Adipose tissue (tissue), 3 donors: Measurements from ENCODE around the gene MMP17. TPM values are rescaled to one million over a fixed set of nuclear protein-coding genes. Genes with fewer than 3 reads are reported as not detected.

ENCODE experiments used
- H3K27ac ChIP-seq: one replicate; pipeline ENCODE4 v1.5.1; 2013; ENCODE audit warnings: low read depth, low read length
- WGBS, 3 donors: extraction: QIAGEN DNeasy Blood & Tissue Kit; methylation state at CpG; one replicate each; pipeline ENCODE4 v1.1.7; 2013; 5-methylcytosine and 5-hydroxymethylcytosine counted together
- polyA plus RNA-seq, 3 donors: library from polyadenylated mRNA; stranded (reverse); fragments of 200-250 nt; gene quantifications; one replicate each; pipeline ENCODE4 v1.2.3, GENCODE V29; 2013
- donor health status: healthy with polysubstance abuse.
- donor health status: Bipolar disorder and iron deficiency.
- donor health status: healthy.

The MMP17 gene
- polyA plus RNA-seq, 3 donors, result 2.7 to 7.5 (median 7.4) TPM

GRCh38 chr12:131826097-131826928 lies 1.9 kb upstream of the MMP17 start:
- 76 to 83% (median 79%) methylated on average over 23 of the region's 23 CpGs for WGBS, 3 donors

GRCh38 chr12:131828671-131829355 lies 620 bp downstream of the MMP17 start:
- no peak overlapping the region for H3K27ac ChIP-seq
- WGBS, 3 donors, result 1 to 2% (median 1%) methylated on average over 50 to 64 of the region's 64 CpGs

More at GRCh38 chr12:131826097-131826928, 1.9 kb upstream of the MMP17 start:
- H3K27ac ChIP-seq, result no peak overlapping the region

- H3K27ac ChIP-seq, result no peak overlapping the region
- 5 to 8% (median 6%) methylated on average over 27 of the region's 27 CpGs for WGBS, 3 donors
Observed at GRCh38 chr12:131829356-131829747, 1.2 kb downstream of the MMP17 start.

GRCh38 chr12:131829791-131830334 lies 1.7 kb downstream of the MMP17 start:
- 8 to 20% (median 14%) methylated on average over 25 to 28 of the region's 28 CpGs for WGBS, 3 donors
- no peak overlapping the region for H3K27ac ChIP-seq

- H3K27ac ChIP-seq, result no peak overlapping the region
- 0 to 1% (median 1%) methylated on average over 39 to 50 of the region's 50 CpGs for WGBS, 3 donors
Observed at GRCh38 chr12:131830335-131830913, 2.2 kb downstream of the MMP17 start.

- 4 to 5% (median 5%) methylated on average over 32 to 33 of the region's 33 CpGs for WGBS, 3 donors
- no peak overlapping the region for H3K27ac ChIP-seq
Observed at GRCh38 chr12:131830914-131831571, 2.9 kb downstream of the MMP17 start.

GRCh38 chr12:131831635-131832041 lies 3.4 kb downstream of the MMP17 start:
- no peak overlapping the region for H3K27ac ChIP-seq
- 28 to 40% (median 32%) methylated on average over 16 of the region's 16 CpGs for WGBS, 3 donors

- WGBS, 3 donors, result 40 to 46% (median 43%) methylated on average over 29 to 31 of the region's 31 CpGs
- H3K27ac ChIP-seq, result no peak overlapping the region
Observed at GRCh38 chr12:131832321-131833231, 4.4 kb downstream of the MMP17 start.

GRCh38 chr12:131833288-131833895 lies 5.2 kb downstream of the MMP17 start:
- no peak overlapping the region for H3K27ac ChIP-seq
- WGBS, 3 donors, result 64 to 81% (median 78%) methylated on average over 23 of the region's 23 CpGs

- WGBS, 3 donors, result 39 to 51% (median 42%) methylated on average over 22 to 23 of the region's 23 CpGs
- H3K27ac ChIP-seq, result no peak overlapping the region
Observed at GRCh38 chr12:131833896-131834641, 5.9 kb downstream of the MMP17 start.

GRCh38 chr12:131834798-131835615 lies 6.8 kb downstream of the MMP17 start:
- WGBS, 3 donors, result 52 to 75% (median 68%) methylated on average over 19 to 20 of the region's 20 CpGs
- H3K27ac ChIP-seq, result no peak overlapping the region

- WGBS, 3 donors, result 76 to 78% (median 76%) methylated on average over 7 of the region's 7 CpGs
- H3K27ac ChIP-seq, result no peak overlapping the region
Observed at GRCh38 chr12:131835616-131836171, 7.5 kb downstream of the MMP17 start.

GRCh38 chr12:131836193-131836592 lies 8.0 kb downstream of the MMP17 start:
- WGBS, 3 donors, result 55 to 61% (median 61%) methylated on average over 3 of the region's 3 CpGs
- no peak overlapping the region for H3K27ac ChIP-seq

- WGBS, 3 donors, result 68 to 84% (median 82%) methylated on average over 13 of the region's 13 CpGs
Observed at GRCh38 chr12:131836714-131837397, 8.7 kb downstream of the MMP17 start.

More at GRCh38 chr12:131836714-131837397, 8.7 kb downstream of the MMP17 start:
- H3K27ac ChIP-seq, result no peak overlapping the region
